Epithelial cell of proximal tubule (primary cell): ENCODE measurements around the gene SUMO1. TPM values are rescaled to one million over a fixed set of nuclear protein-coding genes. Genes with fewer than 3 reads are reported as not detected.
A peak's percentile ranks its signal among the peaks of the same experiment; 100 is the strongest.

Experiments used
- DNase-seq: peaks from one replicate; pipeline ENCODE4 v3.0.0-alpha.2; 2011; ENCODE audit warnings: low read depth
- H3K4me3 ChIP-seq: 2 replicates; pipeline ENCODE4 v1.5.1; 2011; ENCODE audit warnings: low read depth, mild to moderate bottlenecking, low read length
- CTCF ChIP-seq: conservative IDR thresholded peaks from 2 replicates; pipeline ENCODE4 v1.5.1; 2012; ENCODE audit warnings: low read depth, mild to moderate bottlenecking, low read length
- total RNA-seq: library from RNA; depleted of rRNA; stranded (reverse); fragments of >200 nt; gene quantifications from 2 replicates; pipeline ENCODE4 v1.2.3, GENCODE V29; 2015

SUMO1 gene
- total RNA-seq, 1 donor from 2014 or later = 121 TPM

DNA sequence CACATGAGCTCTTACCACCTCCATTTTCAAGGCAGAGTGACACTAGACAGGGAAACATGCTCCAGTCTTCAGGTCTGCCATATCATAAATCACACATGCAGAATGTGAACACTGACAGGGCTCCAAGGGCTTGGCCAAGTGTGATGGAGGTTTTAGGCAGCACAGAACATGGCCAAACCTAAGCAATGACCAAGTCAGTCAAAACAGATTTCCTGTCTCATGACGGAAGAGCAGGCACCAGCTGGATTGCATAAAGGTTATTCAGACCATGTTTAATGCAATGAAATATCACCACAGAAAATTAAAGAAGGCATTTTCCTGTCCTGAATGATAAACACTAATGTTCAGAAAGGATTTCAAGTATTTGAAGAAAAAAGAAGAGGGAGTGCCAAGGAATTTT is 72.5 kb downstream of the SUMO1 start:
- no peak overlapping the region for H3K4me3 ChIP-seq
- no peak for DNase-seq
- no peak for TF ChIP-seq CTCF

DNA sequence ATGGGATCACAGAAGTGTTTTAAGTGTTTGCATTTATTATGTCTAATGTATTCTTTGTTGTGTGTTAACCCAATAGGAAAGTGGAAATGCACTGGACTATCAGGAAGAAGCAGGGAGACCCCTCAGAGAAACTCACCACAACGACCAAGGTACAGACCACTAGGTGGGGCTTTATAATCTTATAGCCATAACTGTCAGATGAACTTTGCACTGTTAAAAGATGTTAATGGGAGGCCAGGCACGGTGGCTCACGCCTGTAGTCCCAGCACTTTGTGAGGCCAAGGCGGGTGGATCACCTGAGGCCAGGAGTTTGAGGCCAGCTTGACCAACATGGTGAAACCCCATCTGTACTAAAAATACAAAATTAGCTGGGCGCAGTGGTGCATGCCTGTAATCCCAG is 73.2 kb downstream of the SUMO1 start:
- no peak for TF ChIP-seq CTCF
- no peak overlapping the region for H3K4me3 ChIP-seq
- no peak for DNase-seq

DNA sequence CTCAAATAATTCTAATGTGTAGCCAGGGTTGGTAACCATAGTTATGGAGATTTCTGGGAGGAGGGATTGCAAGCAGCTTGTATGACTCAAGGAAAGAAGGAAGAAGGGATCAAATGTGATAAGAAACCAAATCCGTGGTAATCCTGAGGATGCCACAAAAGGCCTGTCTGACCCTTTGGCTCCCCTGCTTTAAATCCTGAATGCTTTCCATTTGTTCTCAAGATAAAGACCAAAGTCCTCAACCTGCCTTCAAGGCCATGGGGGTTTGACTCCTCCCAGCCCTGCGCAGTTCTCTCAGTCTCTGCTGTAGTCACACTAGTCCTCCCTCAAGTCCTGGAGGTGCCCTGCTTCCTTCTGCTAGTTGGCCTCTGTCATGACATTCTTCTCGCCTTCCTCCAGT is 74.0 kb downstream of the SUMO1 start:
- no peak for TF ChIP-seq CTCF
- H3K4me3 ChIP-seq = no peak overlapping the region
- DNase-seq = no peak

GRCh38 chr2:202161151-202161835 is 77.1 kb downstream of the SUMO1 start:
- no peak for DNase-seq
- TF ChIP-seq CTCF = no peak
- no peak overlapping the region for H3K4me3 ChIP-seq

DNA sequence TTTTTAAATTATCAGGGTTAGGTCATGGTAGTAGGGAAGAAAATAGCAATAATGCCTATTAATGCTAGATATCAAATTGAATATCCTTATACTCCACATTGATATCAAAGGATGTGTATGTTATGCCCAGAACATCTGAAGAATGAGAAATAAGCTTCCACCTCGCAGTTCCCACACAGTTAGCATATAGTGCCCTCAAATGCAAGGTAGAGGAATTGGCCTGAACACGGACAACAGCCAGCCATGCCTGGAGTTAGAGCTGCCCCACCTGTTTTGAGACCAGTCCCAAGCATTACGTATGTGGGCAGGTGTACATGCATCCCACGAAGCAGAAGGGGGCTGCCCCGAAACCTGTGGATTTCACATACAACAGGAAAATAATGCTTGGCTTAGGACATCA is 79.6 kb downstream of the SUMO1 start:
- no peak for DNase-seq
- no peak overlapping the region for H3K4me3 ChIP-seq
- peak; percentile 40 for TF ChIP-seq CTCF

DNA sequence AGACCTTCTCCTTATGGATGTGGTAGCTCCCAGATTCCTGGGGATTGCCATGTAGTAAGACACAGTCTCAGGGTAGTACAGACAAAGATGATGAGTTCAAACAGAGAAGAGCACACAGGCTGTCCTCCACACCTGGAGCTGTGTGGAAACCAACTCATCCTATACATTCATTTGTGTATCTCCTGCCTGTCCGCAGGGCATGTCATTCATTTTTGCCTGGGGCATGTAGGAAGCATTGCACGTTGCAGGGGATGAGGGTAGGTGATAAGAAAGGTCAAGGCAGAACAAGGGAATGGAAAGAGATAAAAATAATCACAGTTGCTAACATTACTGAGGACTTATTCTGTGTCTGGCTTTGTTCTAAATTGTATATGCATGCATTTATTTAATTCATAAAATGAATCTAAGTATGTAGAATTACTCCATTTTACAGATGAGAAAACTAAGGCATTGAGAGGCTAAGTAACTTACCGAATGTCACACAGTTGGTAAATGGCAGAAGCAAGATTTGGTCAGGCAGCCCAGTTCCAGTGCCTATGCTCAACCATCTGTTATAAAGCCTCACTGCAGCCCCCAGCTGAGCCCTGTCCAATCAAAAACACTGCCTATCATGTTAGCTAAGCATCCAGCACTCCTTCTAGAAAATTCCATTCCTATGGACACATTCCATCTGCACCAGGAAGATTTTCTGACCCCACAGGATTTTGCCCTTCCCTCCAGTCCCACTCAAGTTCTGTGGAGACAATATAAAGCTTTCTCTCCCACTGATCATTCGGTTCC is 81.0 kb downstream of the SUMO1 start:
- no peak for DNase-seq
- no peak for TF ChIP-seq CTCF
- H3K4me3 ChIP-seq = no peak overlapping the region

Other genes starting within 250 kb of the SUMO1 start
- gene FZD7, start 204.7 kb downstream of the SUMO1 start, total RNA-seq = 34.8 and 36.6 TPM in 2 replicates
- not detected in 2 replicates for gene KIAA2012, start 165.3 kb downstream of the SUMO1 start, total RNA-seq
- gene NOP58, start 27.2 kb upstream of the SUMO1 start, total RNA-seq = 79.0 and 96.7 TPM in 2 replicates
- 19.2 and 23.5 TPM in 2 replicates for gene BMPR2, start 137.7 kb upstream of the SUMO1 start, total RNA-seq